Tibial artery (tissue), 4 donors: ENCODE data around the gene APPL2.
"Not testable (repeated sequence)": the region's sequence is repeated elsewhere in the genome, so short reads cannot be mapped to it uniquely, and the experiment has no call there.

ENCODE experiments used
- DNase-seq, 2 donors: peaks; one replicate each; pipeline ENCODE4 v3.0.0-alpha.2; 2019
- H3K27ac ChIP-seq, 2 donors: fragments of 200-600 bp; sonication (generic) in 1 of 2; 1 replicate in 1 of 2; 2 replicates in 1 of 2; pipeline ENCODE4 v1.5.1; 2018 to 2019; ENCODE audit warnings: mild to moderate bottlenecking in 1 of 2
- H3K27me3 ChIP-seq, 2 donors: fragments of 200-600 bp; sonication (generic) in 1 of 2; one replicate each; pipeline versions ENCODE4 v1.5.1 to v1.6.0; 2016 to 2019
- H3K36me3 ChIP-seq, 3 donors: fragments of 200-600 bp; sonication (generic) in 2 of 3; one replicate each; pipeline ENCODE4 v1.5.1; 2016 to 2019; ENCODE audit warnings: mild to moderate bottlenecking in 2 of 3
- H3K4me1 ChIP-seq, 4 donors: fragments of 200-600 bp; sonication (generic) in 2 of 4; 1 replicate in 3 of 4; 2 replicates in 1 of 4; pipeline ENCODE4 v1.5.1; 2016 to 2019
- H3K4me3 ChIP-seq, 2 donors: fragments of 200-600 bp; sonication (generic) in 1 of 2; 1 replicate in 1 of 2; 2 replicates in 1 of 2; pipeline ENCODE4 v1.5.1; 2018 to 2019; ENCODE audit warnings: mild to moderate bottlenecking in 2 of 2
- H3K9me3 ChIP-seq, 3 donors: fragments of 200-600 bp; sonication (generic) in 1 of 3; one replicate each; pipeline ENCODE4 v1.5.1; 2016 to 2019
- CTCF ChIP-seq, 2 experiments: fragments of 200-600 bp in 1 of 2; fragments of 450-650 bp in 1 of 2; IDR thresholded peaks; one replicate each; pipeline ENCODE4 v1.5.1; 2017 to 2019; ENCODE audit warnings: antibody characterized with exemption in 2 of 2, mild to moderate bottlenecking in 1 of 2, moderate library complexity in 1 of 2
- intact Hi-C: fragments of 100-400 bp; cut with DNase I; formaldehyde crosslinking; loops from one replicate; pipeline ENCODE4 v1.15.0; 2023; ENCODE audit warnings: low total_unique reads

Gene APPL2

GRCh38 chr12:105256011-105256410 lies 20.0 kb upstream of the APPL2 start:
- Histone ChIP-seq H3K27me3 (no peaks in the 10 kb centered on the region), H3K36me3 (no peaks in the 10 kb centered on the region), H3K4me1 (peaks cover 0 to 56% (median 27%) of the 10 kb centered on the region in 4 donors), H3K27ac (peak overlapping the region; percentile 65 to 69), H3K9me3 (no peaks in the 10 kb centered on the region), H3K4me3 (no peak overlapping the region)
- no peak for DNase-seq
- TF ChIP-seq CTCF (IDR thresholded peaks at IDR 0.05), result no peak
- intact Hi-C loops, result no loop called here

GRCh38 chr12:105253866-105254513 lies 18.0 kb upstream of the APPL2 start:
- TF ChIP-seq CTCF (IDR thresholded peaks at IDR 0.05), result no peak
- H3K9me3 ChIP-seq, result no peaks in the 10 kb centered on the region
- H3K4me1 ChIP-seq, result peaks cover 0 to 56% (median 27%) of the 10 kb centered on the region in 4 donors
- H3K27me3 ChIP-seq, result no peaks in the 10 kb centered on the region
- no peaks in the 10 kb centered on the region for H3K36me3 ChIP-seq
- peak overlapping the region; percentile 64 to 65 for H3K27ac ChIP-seq
- intact Hi-C loops, result no loop called here
- no peak overlapping the region for H3K4me3 ChIP-seq
- peak in 1 of 2 donors; percentile 26 for DNase-seq

- Histone ChIP-seq H3K36me3 (no peaks in the 10 kb centered on the region), H3K4me1 (peaks cover 0 to 48% (median 26%) of the 10 kb centered on the region in 4 donors), H3K27ac (peak overlapping the region in 1 of 2 donors; percentile 7), H3K27me3 (no peaks in the 10 kb centered on the region), H3K9me3 (no peaks in the 10 kb centered on the region), H3K4me3 (no peak overlapping the region)
- intact Hi-C loops, result no loop called here
- no peak for DNase-seq
- TF ChIP-seq CTCF (IDR thresholded peaks at IDR 0.05), result no peak
Measured at GRCh38 chr12:105252901-105253300, 16.9 kb upstream of the APPL2 start.

GRCh38 chr12:105245776-105246427 lies 9.9 kb upstream of the APPL2 start:
- H3K27me3 ChIP-seq, H3K36me3 ChIP-seq, DNase-seq, intact Hi-C loops, H3K9me3 ChIP-seq, H3K4me3 ChIP-seq, H3K4me1 ChIP-seq, H3K27ac ChIP-seq: not testable (repeated sequence)

GRCh38 chr12:105245291-105245690 lies 9.3 kb upstream of the APPL2 start:
- no peak overlapping the region for H3K4me3 ChIP-seq
- no peaks in the 10 kb centered on the region for H3K36me3 ChIP-seq
- DNase-seq, result no peak
- no peak overlapping the region for H3K27ac ChIP-seq
- H3K4me1 ChIP-seq, result no peaks in the 10 kb centered on the region
- H3K9me3 ChIP-seq, result no peaks in the 10 kb centered on the region
- TF ChIP-seq CTCF (IDR thresholded peaks at IDR 0.05), result no peak
- intact Hi-C loops, result no loop called here
- H3K27me3 ChIP-seq, result no peaks in the 10 kb centered on the region

GRCh38 chr12:105240228-105240627 lies 4.3 kb upstream of the APPL2 start:
- Histone ChIP-seq H3K9me3 (no peaks in the 10 kb centered on the region), H3K27me3 (no peaks in the 10 kb centered on the region), H3K36me3 (no peaks in the 10 kb centered on the region), H3K4me1 (peaks cover 0 to 5% (median 0%) of the 10 kb centered on the region in 4 donors), H3K4me3 (no peak overlapping the region), H3K27ac (no peak overlapping the region)
- TF ChIP-seq CTCF (IDR thresholded peaks at IDR 0.05), result no peak
- no peak for DNase-seq
- intact Hi-C loops, result no loop called here
